HEK293T (cell line): ENCODE results near the gene GRPR.
"Not testable (repeated sequence)": the region's sequence is repeated elsewhere in the genome, so short reads cannot be mapped to it uniquely, and the experiment has no call there.

Experiments
- CTCF ChIA-PET: fragments of 350-600 bp; formaldehyde crosslinking; extraction: SDS; loops from one replicate; lab custom pipeline; 2021; ENCODE audit warnings: antibody characterized with exemption, inconsistent platforms; lab: Yijun Ruan, JAX
- POLR2A ChIA-PET: fragments of 350-600 bp; formaldehyde crosslinking; extraction: SDS; loops from one replicate; lab custom pipeline; 2020; ENCODE audit warnings: antibody characterized with exemption, inconsistent platforms; lab: Yijun Ruan, JAX
- DNase-seq: peaks from one replicate; pipeline ENCODE4 v3.0.0; 2012; ENCODE audit warnings: mixed read lengths; ENCODE audit errors: extremely low spot score
- ARNT ChIP-seq: fragments of 450-650 bp; IDR thresholded peaks from 2 replicates; pipeline ENCODE4 v1.6.1; 2017; ENCODE audit warnings: mild to moderate bottlenecking
- BHLHE40 ChIP-seq: fragments of 450-650 bp; IDR thresholded peaks from 2 replicates; pipeline ENCODE4 v1.6.1; 2016; ENCODE audit warnings: mild to moderate bottlenecking, moderate library complexity, borderline replicate concordance
- CTBP1 ChIP-seq: fragments of 450-650 bp; IDR thresholded peaks from 2 replicates; pipeline ENCODE4 v1.6.1; 2016; ENCODE audit warnings: borderline replicate concordance
- ELF4 ChIP-seq: fragments of 450-650 bp; IDR thresholded peaks from 2 replicates; pipeline ENCODE4 v1.6.1; 2017; ENCODE audit warnings: antibody characterized with exemption
- FOXA1 ChIP-seq: fragments of 450-650 bp; IDR thresholded peaks from 2 replicates; pipeline ENCODE4 v1.6.1; 2016; ENCODE audit warnings: mild to moderate bottlenecking
- FOXK2 ChIP-seq: fragments of 450-650 bp; IDR thresholded peaks from 2 replicates; pipeline ENCODE4 v1.6.1; 2016; ENCODE audit warnings: mild to moderate bottlenecking
- FOXM1 ChIP-seq: fragments of 450-650 bp; IDR thresholded peaks from 2 replicates; pipeline ENCODE4 v1.6.1; 2017; ENCODE audit warnings: mild to moderate bottlenecking, borderline replicate concordance
- HDGF ChIP-seq: fragments of 450-650 bp; IDR thresholded peaks from 2 replicates; pipeline ENCODE4 v1.6.1; 2017; ENCODE audit warnings: antibody characterized with exemption, borderline replicate concordance
- L3MBTL2 ChIP-seq: fragments of 450-650 bp; conservative IDR thresholded peaks from 2 replicates; pipeline ENCODE4 v1.6.1; 2016; ENCODE audit warnings: mild to moderate bottlenecking
- LEF1 ChIP-seq: fragments of 450-650 bp; IDR thresholded peaks from 2 replicates; pipeline ENCODE4 v1.6.1; 2017; ENCODE audit warnings: mild to moderate bottlenecking, borderline replicate concordance
- NFRKB ChIP-seq: fragments of 450-650 bp; IDR thresholded peaks from 2 replicates; pipeline ENCODE4 v1.6.1; 2016; ENCODE audit warnings: mild to moderate bottlenecking, moderate library complexity
- SP1 ChIP-seq: fragments of 450-650 bp; IDR thresholded peaks from 2 replicates; pipeline ENCODE4 v1.6.1; 2017
- SUZ12 ChIP-seq: fragments of 450-650 bp; IDR thresholded peaks from 2 replicates; pipeline ENCODE4 v1.6.1; 2016; ENCODE audit warnings: mild to moderate bottlenecking
- TARDBP ChIP-seq: fragments of 450-650 bp; IDR thresholded peaks from 2 replicates; pipeline ENCODE4 v1.6.1; 2016
- ZNF384 ChIP-seq: fragments of 450-650 bp; IDR thresholded peaks from 2 replicates; pipeline ENCODE4 v1.6.1; 2016
- TF ChIP-seq, protein P1 (sequence below): fragments of 450-650 bp; IDR thresholded peaks from 2 replicates; pipeline ENCODE4 v1.6.1; 2016

GRPR gene

GRCh38 chrX:16156692-16157331 is 33.4 kb downstream of the GRPR start:
- TF ChIP-seq FOXA1 (no peak), ELF4 (no peak), SP1 (no peak), BHLHE40 (no peak), FOXM1 (no peak), TARDBP (no peak), NFRKB (no peak), ARNT (no peak), SUZ12 (no peak), FOXK2 (no peak), ZNF384 (no peak)
- TF ChIP-seq, protein P1, sequence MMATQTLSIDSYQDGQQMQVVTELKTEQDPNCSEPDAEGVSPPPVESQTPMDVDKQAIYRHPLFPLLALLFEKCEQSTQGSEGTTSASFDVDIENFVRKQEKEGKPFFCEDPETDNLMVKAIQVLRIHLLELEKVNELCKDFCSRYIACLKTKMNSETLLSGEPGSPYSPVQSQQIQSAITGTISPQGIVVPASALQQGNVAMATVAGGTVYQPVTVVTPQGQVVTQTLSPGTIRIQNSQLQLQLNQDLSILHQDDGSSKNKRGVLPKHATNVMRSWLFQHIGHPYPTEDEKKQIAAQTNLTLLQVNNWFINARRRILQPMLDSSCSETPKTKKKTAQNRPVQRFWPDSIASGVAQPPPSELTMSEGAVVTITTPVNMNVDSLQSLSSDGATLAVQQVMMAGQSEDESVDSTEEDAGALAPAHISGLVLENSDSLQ = no peak
- no peak for DNase-seq
- POLR2A ChIA-PET = no interaction called here
- CTCF ChIA-PET = no interaction called here

DNA sequence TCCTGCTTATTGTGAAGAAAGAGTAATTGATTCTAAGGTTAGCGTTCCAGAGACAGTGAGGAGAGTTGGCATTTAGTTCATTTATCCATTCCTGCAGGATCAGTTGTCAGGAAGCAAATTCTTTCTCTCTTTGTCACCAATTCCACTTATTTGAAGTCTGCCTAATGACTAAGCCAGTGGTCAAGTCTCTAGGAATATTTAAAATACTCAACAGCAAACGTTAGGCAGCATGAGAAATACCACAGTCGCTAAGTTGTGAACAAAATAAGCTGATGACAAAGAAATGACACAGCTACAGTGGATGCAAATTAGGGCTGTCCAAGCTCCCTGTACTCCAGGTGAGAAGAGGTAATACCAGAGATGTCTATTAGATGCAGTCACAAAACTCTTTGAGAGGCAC is 37.4 kb downstream of the GRPR start:
- POLR2A ChIA-PET = no interaction called here
- no peak for DNase-seq
- CTCF ChIA-PET = no interaction called here
- TF ChIP-seq L3MBTL2 (no peak), BHLHE40 (no peak), LEF1 (no peak), NFRKB (no peak), ZNF384 (no peak), SP1 (no peak), FOXM1 (no peak), ELF4 (no peak), FOXK2 (no peak), SUZ12 (no peak), ARNT (no peak), TARDBP (no peak), HDGF (no peak), CTBP1 (no peak), FOXA1 (no peak)
- TF ChIP-seq, protein P1 = no peak

GRCh38 chrX:16161173-16161572 is 37.8 kb downstream of the GRPR start:
- CTCF ChIA-PET, DNase-seq, POLR2A ChIA-PET: not testable (repeated sequence)

DNA sequence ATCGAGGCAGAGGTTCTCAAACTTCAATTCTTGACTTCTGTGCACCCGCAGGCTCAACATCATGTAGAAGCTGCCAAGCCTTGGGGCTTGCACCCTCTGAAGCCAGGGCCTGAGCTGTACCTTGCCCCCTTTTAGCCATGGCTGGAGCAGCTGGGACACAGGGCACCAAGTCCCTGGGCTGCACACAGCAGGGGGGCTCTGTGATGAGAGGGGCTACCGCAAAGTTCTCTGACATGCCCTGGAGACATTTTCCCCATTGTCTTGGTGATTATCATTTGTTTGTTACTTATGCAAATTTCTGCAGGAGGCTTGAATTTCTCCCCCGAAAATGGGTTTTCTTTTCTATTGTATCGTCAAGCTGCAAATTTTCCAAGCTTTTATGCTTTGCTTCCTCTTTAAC is 39.0 kb downstream of the GRPR start:
- TF ChIP-seq SUZ12 (no peak), NFRKB (no peak), SP1 (no peak), BHLHE40 (no peak), ZNF384 (no peak), FOXK2 (no peak), LEF1 (no peak), HDGF (no peak), L3MBTL2 (no peak), FOXA1 (no peak), ARNT (no peak)
- TF ChIP-seq, protein P1 = no peak
- no peak for DNase-seq
- ChIA-PET POLR2A (no interaction called here), CTCF (no interaction called here)

DNA sequence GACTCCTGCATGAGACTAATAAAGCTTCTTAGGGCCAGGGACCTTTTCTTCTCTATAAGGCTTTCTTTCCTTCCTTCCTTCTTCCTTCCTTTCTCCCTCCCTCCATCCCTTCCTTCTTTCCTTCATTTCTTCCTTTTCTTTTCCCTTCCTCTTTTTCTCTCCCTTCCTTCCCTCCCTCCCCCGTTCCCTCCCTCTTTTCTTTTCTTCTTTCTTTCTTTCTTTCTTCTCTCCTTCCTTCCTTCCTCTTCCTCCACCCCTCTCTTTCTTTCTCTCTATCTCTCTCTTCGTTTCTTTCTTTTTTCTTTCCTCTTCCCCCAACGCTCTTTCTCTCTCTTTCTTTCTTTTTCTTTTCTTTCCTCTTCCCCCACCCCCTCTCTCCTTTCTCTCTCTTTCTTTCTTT is 41.4 kb downstream of the GRPR start:
- DNase-seq = no peak
- POLR2A ChIA-PET = no interaction called here
- CTCF ChIA-PET = interaction anchor here (0.6 kb wide), 1 partner anchor 842 kb away, joined by 5 read pairs; no protein-coding TSS in a partner anchor
- TF ChIP-seq LEF1 = no peak
- no peak for TF ChIP-seq SUZ12
- no peak for TF ChIP-seq FOXM1
- no peak for TF ChIP-seq HDGF
- TF ChIP-seq TARDBP = no peak
- TF ChIP-seq ELF4 = no peak
- TF ChIP-seq ARNT = no peak
- no peak for TF ChIP-seq CTBP1
- no peak for TF ChIP-seq L3MBTL2
- TF ChIP-seq ZNF384 = no peak
- TF ChIP-seq, protein P1 = no peak

DNA sequence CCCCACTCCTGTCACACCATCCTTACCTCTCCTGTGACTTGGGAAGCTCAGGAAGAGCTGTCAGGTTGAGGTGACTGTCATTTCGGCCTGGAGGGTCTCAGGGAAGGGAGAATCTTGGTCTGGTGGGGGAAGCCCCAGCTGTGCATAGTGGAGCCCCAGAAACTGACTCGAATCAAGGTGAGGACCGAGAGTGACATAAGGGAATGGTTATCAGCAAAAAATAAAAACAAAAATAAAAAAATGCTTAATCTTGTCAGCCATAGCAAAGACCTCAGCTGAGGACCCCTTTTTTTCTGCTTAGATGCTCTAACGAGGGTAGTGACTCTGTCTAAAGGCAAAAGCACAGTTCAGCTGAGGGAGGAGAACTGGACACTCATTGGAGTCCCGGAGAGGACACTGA is 43.8 kb downstream of the GRPR start, which contains the start of gene MAGEB17:
TSS of gene MAGEB17 (plus strand) at position 301 of the 400 bp plus-strand sequence. CDS start 2,902 bp downstream, outside the sequence.
- TF ChIP-seq FOXM1 (no peak), BHLHE40 (no peak), CTBP1 (no peak), FOXK2 (no peak), ELF4 (no peak), ZNF384 (no peak), LEF1 (no peak), TARDBP (no peak), SP1 (no peak), ARNT (no peak), SUZ12 (no peak), FOXA1 (no peak), NFRKB (no peak), HDGF (no peak), L3MBTL2 (no peak)
- TF ChIP-seq, protein P1 = no peak
- ChIA-PET POLR2A (no interaction called here), CTCF (no interaction called here)
- DNase-seq = no peak
